ENCODE measurements around the gene ESRRA.

ESRRA gene

GRCh38 chr11:64352099-64352994, 47.0 kb downstream of the ESRRA start:
- no peak for DNase-seq (ENCODE audit: low spot score)

DNA sequence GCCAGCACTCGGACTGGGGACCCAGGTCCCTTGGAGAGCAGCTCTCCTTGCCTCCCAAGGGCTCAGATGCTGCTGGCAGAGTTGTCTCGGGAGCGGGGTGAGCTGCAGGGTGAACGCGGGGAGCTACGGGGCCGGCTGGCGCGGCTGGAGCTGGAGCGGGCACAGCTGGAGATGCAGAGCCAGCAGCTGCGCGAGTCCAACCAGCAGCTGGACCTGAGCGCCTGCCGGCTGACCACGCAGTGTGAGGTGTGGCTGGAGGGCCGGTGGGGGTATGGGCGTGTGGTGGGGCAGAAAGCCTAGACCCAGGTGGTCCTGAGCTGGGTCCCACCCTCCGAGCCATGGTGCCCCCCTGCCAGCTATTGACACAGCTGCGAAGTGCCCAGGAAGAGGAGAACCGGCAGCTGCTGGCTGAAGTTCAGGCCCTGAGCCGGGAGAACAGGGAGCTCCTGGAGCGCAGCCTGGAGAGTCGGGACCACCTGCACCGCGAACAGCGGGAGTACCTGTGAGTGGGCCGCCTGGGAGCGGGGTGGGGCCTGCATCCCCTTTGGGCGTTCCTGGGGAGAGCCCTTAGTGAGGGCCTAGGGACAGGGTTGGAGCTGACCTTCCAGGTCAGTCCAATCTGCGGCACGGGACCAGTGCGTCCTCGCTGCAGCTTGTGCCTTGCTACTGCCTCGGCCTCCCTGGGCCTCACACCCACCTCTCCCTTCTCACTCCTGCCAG, 47.8 kb downstream of the ESRRA start:
- no peak for DNase-seq (ENCODE audit: low spot score)

- DNase-seq (ENCODE audit: low spot score): no peak
These were observed 48.6 kb downstream of the ESRRA start for GRCh38 chr11:64353715-64354506.

- DNase-seq (ENCODE audit: low spot score): peak; percentile 80
These were observed 50.0 kb downstream of the ESRRA start for GRCh38 chr11:64355078-64355940.

GRCh38 chr11:64356498-64357411, 51.4 kb downstream of the ESRRA start:
- DNase-seq (ENCODE audit: low spot score): peak; percentile 45

DNA sequence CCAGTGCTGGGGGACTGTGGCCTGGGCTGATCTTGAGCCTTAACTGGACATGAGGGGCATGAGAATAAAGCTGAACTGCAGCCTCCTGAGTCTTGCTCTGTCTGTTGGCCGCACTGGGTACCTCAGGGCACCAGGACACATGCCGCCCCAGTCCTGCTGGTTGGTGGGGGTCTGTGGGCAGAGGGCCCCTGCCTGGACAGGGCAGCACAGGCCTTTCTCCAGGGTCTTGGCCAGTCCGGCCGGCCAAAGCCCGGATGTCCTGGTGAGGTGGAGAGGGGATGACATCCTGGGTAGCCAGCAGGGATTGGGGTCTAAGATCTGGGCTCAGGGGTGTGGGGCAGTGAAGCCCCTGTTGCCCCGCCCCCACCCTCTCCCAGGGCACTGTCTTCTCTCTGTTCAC, 52.1 kb downstream of the ESRRA start:
- DNase-seq (ENCODE audit: low spot score): no peak

DNA sequence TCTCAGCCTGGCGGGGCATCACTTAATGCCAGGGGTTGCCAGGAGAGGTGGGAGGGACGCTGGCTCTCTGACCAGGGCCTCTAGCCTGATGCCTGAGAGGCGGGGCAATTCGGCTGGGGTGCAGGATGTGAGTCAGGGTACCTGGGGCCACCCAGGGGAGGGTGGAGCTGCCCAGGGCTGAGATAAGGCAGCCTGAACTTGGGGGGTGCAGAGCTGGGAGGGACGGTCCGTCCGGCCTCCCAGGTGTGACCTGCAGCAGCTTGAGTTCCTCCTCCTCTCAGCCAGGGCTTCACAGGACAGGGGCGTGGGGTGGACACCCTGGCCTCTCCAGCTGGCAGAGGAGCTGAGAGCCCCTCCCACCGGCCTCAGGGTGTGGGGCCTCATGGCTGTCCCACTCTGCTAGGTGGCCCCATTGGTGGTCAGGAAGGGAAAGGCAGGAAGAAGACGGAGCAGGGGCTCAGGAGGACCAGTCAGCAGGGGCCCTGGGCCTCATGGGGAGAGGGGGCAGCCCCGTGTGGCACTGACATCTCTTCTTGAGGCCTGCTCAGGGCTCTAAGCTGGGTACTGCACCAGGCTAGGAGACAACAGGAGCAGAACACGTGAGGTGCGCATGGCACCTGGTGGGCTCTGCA, 52.7 kb downstream of the ESRRA start:
- peak; percentile 65 for DNase-seq (ENCODE audit: low spot score)

GRCh38 chr11:64358536-64358906, 53.2 kb downstream of the ESRRA start:
- DNase-seq (ENCODE audit: low spot score): no peak

- DNase-seq (ENCODE audit: low spot score): peak; percentile 63
These were observed 53.8 kb downstream of the ESRRA start, which contains the start of gene RPS6KA4 for GRCh38 chr11:64358907-64359711. TSS of gene RPS6KA4 (plus strand) at chr11:64359162. CDS start at chr11:64359236, 74 bp downstream.

DNA sequence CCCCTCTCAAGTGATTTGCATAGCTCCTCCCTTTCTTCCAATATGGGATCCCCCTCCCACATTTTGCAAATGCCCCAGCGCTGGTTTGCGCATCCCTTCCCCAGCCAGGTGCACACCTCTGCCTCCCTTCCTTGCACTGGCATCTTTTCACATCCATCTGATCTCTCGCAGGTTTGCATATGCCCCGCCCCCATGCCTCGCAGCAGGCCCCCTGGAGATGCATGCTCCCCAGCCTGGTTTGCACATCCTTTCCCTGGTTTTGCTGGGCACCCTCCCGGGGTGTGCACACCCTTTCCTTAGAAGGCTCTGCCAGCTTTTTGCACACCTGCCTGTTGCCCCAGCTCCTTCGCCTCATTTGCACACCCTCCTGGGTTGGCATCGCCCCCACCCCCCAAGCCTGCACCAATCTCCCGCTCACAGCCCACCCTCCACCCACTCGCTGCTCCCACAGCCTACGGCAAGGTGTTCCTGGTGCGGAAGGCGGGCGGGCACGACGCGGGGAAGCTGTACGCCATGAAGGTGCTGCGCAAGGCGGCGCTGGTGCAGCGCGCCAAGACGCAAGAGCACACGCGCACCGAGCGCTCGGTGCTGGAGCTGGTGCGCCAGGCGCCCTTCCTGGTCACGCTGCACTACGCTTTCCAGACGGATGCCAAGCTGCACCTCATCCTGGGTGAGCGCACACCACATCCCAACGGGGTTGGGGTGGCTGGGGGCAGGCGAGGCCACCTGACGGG, 54.6 kb downstream of the ESRRA start:
- DNase-seq (ENCODE audit: low spot score): no peak

DNA sequence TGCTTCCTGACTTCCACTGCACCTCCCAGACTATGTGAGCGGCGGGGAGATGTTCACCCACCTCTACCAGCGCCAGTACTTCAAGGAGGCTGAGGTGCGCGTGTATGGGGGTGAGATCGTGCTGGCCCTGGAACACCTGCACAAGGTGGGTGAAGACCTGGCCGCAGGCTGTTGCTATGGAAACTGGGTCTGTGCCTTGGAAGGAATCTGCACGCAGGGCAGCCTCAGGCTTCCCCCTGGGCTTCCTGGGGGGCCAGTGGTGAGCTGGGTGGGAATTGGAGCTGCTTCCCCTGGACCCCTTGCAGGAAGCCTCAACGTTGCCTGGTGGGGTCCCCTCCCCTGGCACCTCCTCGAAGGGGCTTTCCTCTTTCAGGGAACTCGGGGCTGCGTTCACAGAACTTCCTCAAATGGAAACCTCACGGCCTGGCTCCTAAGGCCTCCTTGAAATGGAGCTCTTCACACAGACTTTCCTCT, 55.2 kb downstream of the ESRRA start:
- DNase-seq (ENCODE audit: low spot score): no peak

DNA sequence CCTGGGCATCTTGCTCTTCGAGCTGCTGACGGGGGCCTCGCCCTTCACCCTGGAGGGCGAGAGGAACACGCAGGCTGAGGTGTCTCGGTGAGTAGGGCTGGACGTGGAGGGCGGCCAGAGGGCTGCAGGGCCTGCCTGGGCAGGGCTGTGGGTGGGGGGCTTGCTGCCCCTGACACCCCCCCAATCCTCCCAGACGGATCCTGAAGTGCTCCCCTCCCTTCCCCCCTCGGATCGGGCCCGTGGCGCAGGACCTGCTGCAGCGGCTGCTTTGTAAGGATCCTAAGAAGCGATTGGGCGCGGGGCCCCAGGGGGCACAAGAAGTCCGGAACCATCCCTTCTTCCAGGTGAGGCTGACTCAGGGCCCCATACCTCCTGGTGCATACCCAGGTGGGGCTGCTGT, 56.3 kb downstream of the ESRRA start:
- no peak for DNase-seq (ENCODE audit: low spot score)

- no peak for DNase-seq (ENCODE audit: low spot score)
These were observed 57.0 kb downstream of the ESRRA start for GRCh38 chr11:64362339-64362738.

- DNase-seq (ENCODE audit: low spot score): no peak
These were observed 59.1 kb downstream of the ESRRA start for GRCh38 chr11:64364435-64364834.

- no peak for DNase-seq (ENCODE audit: low spot score)
These were observed 59.6 kb downstream of the ESRRA start for GRCh38 chr11:64364911-64365310.

Data from hematopoietic multipotent progenitor cell treated with erythropoietin and hydrocortisone succinate and interleukin-3 and kit ligand, for 17 days (in vitro differentiated cells).